ENCODE measurements around the gene WFIKKN1.
A peak's percentile ranks its signal among the peaks of the same experiment; 100 is the strongest.

Gene WFIKKN1

GRCh38 chr16:634051-634670 lies 3.4 kb downstream of the WFIKKN1 start:
- no peak for ATAC-seq
- no peak for TF ChIP-seq ESRRG (CRISPR knock-in tag; IDR thresholded peaks at IDR 0.05)
- no peak for TF ChIP-seq PATZ1 (CRISPR knock-in tag; IDR thresholded peaks at IDR 0.05; ENCODE audit: borderline replicate concordance)
- no peak for TF ChIP-seq OSR1 (CRISPR knock-in tag; IDR thresholded peaks at IDR 0.05)
- TF ChIP-seq ZNF70 (CRISPR knock-in tag; IDR thresholded peaks at IDR 0.05): no peak

DNA sequence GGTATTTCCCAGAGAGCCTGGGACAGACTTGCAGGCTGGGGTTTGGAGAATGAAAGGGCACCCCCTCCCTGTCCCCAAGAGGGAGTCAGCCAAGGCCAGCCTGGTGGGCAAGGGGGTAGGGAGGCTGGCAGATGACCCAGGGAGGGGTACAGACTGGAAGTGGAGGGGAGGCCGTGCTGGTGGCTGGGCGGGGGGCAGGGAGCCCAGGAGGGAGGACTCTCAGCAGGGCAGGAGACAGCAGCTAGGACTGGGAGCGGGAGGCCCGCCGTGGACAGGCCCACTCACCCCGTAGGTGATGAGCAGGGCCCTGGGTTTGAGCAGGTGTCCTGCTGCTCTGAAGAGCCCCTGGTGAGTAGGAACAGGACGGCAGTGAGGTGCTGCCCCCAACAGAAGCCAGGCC lies 4.2 kb downstream of the WFIKKN1 start:
- no peak for ATAC-seq
- no peak for TF ChIP-seq ZNF565 (CRISPR knock-in tag; conservative IDR thresholded peaks at IDR 0.05; ENCODE audit: low read depth)

GRCh38 chr16:635573-636205 lies 4.9 kb downstream of the WFIKKN1 start:
- peak; percentile 0; the same call in 2 of the 3 replicates for ATAC-seq
- no peak for TF ChIP-seq ISL1 (CRISPR knock-in tag; IDR thresholded peaks at IDR 0.05)
- TF ChIP-seq ZNF565 (CRISPR knock-in tag; conservative IDR thresholded peaks at IDR 0.05; ENCODE audit: low read depth): no peak
- TF ChIP-seq ARNTL (CRISPR knock-in tag; IDR thresholded peaks at IDR 0.05; ENCODE audit: borderline replicate concordance, low read depth): no peak
- no peak for TF ChIP-seq CSDC2 (CRISPR knock-in tag; IDR thresholded peaks at IDR 0.05)
- TF ChIP-seq, protein P1, sequence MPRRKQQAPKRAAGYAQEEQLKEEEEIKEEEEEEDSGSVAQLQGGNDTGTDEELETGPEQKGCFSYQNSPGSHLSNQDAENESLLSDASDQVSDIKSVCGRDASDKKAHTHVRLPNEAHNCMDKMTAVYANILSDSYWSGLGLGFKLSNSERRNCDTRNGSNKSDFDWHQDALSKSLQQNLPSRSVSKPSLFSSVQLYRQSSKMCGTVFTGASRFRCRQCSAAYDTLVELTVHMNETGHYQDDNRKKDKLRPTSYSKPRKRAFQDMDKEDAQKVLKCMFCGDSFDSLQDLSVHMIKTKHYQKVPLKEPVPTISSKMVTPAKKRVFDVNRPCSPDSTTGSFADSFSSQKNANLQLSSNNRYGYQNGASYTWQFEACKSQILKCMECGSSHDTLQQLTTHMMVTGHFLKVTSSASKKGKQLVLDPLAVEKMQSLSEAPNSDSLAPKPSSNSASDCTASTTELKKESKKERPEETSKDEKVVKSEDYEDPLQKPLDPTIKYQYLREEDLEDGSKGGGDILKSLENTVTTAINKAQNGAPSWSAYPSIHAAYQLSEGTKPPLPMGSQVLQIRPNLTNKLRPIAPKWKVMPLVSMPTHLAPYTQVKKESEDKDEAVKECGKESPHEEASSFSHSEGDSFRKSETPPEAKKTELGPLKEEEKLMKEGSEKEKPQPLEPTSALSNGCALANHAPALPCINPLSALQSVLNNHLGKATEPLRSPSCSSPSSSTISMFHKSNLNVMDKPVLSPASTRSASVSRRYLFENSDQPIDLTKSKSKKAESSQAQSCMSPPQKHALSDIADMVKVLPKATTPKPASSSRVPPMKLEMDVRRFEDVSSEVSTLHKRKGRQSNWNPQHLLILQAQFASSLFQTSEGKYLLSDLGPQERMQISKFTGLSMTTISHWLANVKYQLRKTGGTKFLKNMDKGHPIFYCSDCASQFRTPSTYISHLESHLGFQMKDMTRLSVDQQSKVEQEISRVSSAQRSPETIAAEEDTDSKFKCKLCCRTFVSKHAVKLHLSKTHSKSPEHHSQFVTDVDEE (CRISPR knock-in tag; IDR thresholded peaks at IDR 0.05): no peak

GRCh38 chr16:636206-637080 lies 5.7 kb downstream of the WFIKKN1 start, which contains the start of gene METTL26:
Gene METTL26, minus strand, starts transcription at chr16:636305. Its CDS starts 15 bp downstream, at chr16:636290.
- TF ChIP-seq RARB (CRISPR knock-in tag; IDR thresholded peaks at IDR 0.05): 0 out of 2 replicates have a peak, but pooled peaks have one; percentile 26
- TF ChIP-seq CREB5 (CRISPR knock-in tag; IDR thresholded peaks at IDR 0.05; ENCODE audit: low read depth): no peak

DNA sequence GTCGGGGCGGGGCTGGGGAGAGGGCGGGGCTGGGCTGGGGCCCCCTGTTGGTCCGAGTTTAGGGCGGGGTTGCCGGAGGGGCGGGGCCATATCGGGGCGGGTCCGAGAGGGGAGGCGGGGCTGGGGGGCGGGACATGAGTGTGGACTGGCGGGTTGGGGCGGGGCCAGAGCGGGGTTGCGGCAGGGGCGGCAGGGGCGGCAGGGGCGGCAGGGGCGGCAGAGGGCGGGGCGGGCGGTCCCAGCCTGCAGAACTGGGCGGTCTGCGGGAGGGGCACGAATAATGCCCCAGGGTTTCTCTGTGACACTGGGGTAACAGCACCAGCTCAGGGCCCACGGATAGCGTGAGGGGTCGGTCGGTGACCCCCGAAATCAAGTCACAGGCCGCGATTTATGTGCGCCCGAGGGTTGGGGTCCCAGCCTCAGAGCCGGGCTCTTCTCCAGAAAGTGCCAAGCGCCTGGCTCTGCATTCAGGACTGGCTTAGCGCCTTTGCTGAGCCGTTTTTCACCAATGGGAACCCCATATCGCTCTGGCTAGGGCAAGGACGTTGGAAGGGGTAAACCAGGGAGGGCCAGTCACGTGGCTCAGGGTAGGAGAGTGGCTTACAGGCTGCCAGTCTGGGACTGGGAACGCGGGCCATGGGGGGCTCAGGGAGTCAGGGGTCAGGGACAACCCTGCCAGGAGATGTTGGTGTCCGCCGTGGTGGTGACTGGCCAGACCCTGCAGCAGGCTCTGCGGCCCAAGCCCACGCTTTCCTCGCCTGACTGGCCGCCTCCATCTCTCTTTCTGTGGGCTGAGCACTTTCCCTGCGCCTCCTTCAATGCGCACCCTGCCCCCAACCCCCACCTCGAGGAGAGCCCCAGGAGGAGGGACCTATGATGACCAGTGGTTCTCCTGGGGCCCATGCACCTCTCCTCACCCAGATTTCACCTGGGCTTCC lies 6.6 kb downstream of the WFIKKN1 start:
- TF ChIP-seq ARNTL (CRISPR knock-in tag; IDR thresholded peaks at IDR 0.05; ENCODE audit: borderline replicate concordance, low read depth) (no peak), RARB (CRISPR knock-in tag; IDR thresholded peaks at IDR 0.05) (no peak), CSRNP3 (CRISPR knock-in tag; IDR thresholded peaks at IDR 0.05) (no peak), ZNF8 (CRISPR knock-in tag; IDR thresholded peaks at IDR 0.05) (no peak), OSR1 (CRISPR knock-in tag; IDR thresholded peaks at IDR 0.05) (no peak), TOX (CRISPR knock-in tag; IDR thresholded peaks at IDR 0.05; ENCODE audit: borderline replicate concordance) (no peak), CSDC2 (CRISPR knock-in tag; IDR thresholded peaks at IDR 0.05) (no peak), PPARA (CRISPR knock-in tag; IDR thresholded peaks at IDR 0.05; ENCODE audit: borderline replicate concordance) (no peak), BACH2 (CRISPR knock-in tag; IDR thresholded peaks at IDR 0.05; ENCODE audit: borderline replicate concordance) (no peak), SNAI2 (CRISPR knock-in tag; IDR thresholded peaks at IDR 0.05) (no peak), TCF4 (CRISPR knock-in tag; IDR thresholded peaks at IDR 0.05; ENCODE audit: borderline replicate concordance) (no peak), GLIS3 (CRISPR knock-in tag; IDR thresholded peaks at IDR 0.05) (no peak), POU6F1 (CRISPR knock-in tag; IDR thresholded peaks at IDR 0.05; ENCODE audit: borderline replicate concordance, low read depth) (no peak), ISL1 (CRISPR knock-in tag; IDR thresholded peaks at IDR 0.05) (no peak)
- no peak for ATAC-seq

More at GRCh38 chr16:636206-637080, 5.7 kb downstream of the WFIKKN1 start, which contains the start of gene METTL26:
- peak; percentile 88 for ATAC-seq

Data from SK-N-SH treated with all-trans-retinoic acid at 6 μM for 48 hours (cell line).